GM21381 (cell line): ENCODE measurements around the gene KRT14.
"Not testable (repeated sequence)": the region's sequence is repeated elsewhere in the genome, so short reads cannot be mapped to it uniquely, and the experiment has no call there.

Experiments used
- ATAC-seq: cut with Tn5 transposase; IDR thresholded peaks from one replicate; pipeline ENCODE4 v1.9.1; 2021; ENCODE audit warnings: mild to moderate bottlenecking, moderate library complexity; ENCODE audit not compliant: unreplicated experiment

KRT14 gene

DNA sequence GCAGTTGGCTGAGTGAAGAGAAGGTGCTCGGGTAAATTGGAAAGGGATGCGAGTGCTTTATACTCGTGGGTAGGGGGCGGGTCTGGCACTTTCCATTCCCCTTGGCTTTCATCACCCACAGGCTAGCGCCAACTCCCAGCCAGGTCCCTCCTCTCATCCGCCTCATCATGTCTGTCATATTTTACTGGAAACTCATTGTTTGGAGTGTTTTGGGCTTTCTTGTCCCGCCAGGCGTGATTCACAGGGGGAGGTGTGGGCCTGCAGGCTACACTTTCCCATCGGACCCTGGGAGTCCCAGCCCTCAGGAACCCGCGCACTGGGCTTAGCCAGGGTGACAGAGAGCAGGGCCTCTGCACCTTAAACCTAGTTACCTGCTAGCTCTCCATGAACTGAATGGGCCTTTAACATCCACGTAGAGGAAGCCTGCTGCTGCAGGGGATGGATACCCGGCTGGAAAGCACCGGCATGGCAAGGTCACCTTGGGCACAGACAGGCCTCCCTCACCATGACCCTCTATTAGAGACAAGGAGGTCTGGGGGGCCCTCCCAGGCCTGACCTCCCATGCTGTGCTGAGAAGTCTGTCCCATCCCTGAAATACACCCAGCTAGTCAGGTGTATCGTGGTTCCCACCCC lies at the start of gene KRT14:
TSS of gene KRT14 (minus strand) at position 33 of the 633 bp plus-strand sequence. CDS start 61 bp downstream, outside the sequence.
- no peak for ATAC-seq

DNA sequence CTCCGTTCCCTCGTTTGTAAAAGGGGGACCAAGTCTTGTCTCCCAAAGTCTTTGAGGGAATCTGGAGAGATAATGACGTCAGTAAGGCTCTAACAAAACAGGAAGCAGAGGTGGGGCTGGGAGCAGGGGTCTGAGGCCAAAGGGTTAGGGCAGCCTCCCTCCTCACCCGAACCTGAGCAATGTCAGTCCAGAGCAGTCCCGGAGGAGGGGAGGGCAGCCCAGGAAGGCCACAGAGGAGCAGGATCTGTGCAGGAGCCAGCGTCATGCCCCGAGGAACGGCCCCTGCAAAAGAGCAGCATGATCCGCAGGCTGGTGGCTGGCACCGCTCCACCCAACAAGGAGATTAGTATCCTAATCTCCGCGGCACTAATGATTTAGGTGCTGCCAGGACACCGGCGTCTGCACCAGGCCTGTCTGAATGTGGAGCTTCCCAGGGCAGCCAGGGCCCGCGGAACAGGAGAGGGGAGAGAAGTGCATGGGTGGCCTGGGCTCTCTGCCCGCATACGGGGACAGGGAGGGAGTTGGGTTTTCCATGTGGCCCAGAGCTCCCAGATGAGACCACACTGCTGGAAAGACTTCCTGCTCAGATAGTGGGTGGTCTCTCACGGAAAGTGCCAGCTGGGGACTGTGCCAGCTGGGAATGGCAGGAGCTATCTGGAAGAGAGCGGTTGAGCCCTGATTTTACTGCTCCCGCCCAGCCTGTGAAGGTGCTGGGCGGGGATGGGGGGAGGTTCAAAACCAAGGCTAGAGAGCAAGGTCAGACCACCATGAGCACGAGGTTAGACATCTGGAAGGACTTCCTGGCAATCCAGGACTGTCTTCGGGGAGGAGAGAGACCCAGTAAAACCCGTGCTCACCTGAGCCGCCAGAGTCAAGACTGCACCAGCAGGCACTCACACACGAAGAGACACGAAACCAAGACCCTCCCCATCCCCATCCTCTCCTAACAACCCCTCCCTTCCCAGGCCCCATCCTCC lies 48.7 kb upstream of the KRT14 start:
- no peak for ATAC-seq

GRCh38 chr17:41634639-41635038 lies 47.9 kb upstream of the KRT14 start:
- ATAC-seq: no peak

- ATAC-seq: no peak
These were observed 47.0 kb upstream of the KRT14 start for GRCh38 chr17:41633556-41634199.

- ATAC-seq: no peak
These were observed 45.9 kb upstream of the KRT14 start for GRCh38 chr17:41632482-41633105.

DNA sequence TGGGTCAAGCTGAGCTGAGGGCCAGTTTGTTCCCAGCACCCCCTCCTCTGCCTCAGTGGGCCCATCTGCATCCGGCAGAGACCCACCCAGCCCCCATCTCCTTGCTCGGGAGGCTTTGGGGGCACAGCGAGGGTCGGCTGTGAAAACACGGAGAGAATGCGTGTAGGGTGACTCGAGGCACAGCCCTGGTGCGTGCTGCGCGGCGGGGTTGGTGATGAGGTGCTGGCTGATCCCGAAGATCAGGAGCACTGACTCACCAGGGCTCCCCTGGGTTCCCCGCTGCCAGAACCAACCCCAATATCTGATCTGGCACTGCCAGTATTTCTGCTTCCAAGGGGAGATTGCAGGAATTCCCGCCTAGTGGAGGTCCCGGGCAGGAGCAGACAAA lies 45.2 kb upstream of the KRT14 start:
- no peak for ATAC-seq

DNA sequence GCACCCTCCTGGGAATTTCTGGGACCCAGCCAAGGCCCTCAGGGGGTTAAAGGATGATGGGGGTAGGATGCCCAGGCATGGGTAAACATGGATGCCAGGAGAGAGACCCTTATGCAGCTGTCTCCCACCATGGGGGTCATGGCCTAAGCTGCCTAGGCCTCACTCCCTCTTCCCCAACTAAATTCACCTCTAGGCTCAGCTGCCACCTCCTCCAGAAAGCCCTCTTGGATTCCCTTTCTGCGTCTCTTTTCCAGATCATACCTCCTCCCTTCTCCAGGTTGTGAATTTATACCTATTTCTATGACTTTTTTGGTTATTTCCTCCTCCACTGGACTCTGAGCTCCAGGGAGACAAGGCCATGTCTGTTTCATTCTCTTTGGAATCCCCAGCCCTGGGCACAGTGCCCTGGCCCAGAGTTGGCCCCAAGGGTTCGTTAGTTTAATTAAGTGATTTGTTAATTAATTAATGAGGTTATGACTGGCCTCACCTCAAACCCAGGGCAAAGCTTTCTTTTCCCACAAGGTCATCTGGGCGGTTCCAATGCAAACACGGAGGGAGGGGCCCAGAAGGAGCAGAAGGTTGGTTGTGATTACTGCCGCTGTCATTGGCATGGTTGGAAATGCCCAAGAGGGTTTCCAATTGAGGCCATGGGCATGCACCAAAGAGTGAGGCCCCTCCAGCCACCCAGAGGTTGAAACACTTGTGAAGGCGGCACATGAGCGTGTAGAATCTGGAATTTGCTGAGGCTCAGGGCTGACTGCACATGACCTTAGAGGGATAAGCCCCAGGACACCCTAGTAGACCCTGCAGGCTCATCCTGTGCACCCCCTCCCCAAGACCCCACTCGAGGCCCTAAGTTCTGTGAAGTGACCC lies 44.6 kb upstream of the KRT14 start:
- no peak for ATAC-seq

- ATAC-seq: no peak
These were observed 43.4 kb upstream of the KRT14 start for GRCh38 chr17:41629826-41630670.

GRCh38 chr17:41629316-41629715 lies 42.6 kb upstream of the KRT14 start:
- ATAC-seq: no peak

DNA sequence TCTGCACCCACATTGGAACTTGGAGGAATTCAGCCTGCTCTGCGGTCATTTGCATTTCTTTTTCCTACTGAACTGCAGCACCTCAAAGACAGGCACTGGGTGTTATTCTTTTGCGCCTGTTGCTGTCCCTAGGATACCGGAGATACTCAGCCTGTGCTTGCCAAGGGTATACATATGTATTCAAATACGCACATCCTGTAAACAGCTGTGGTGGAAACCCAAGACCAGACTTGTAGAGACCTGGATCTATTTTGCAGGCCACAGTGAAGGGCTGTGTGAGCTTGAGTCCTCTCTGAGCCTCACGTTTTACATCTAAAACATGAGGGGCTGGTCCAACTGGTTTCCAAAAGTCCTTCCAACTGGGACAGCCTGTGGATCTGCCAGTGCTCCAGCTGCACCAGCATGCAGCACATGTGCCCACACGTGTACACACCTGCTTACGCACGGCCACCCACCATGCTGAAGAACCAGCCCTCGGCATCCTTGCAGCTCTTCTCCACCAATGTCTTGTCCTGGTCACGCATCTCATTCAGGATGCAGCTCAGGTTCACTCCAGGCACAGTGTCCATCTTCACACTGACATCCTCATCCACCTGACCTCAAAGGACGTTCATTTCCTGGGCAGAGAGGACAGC lies 42.0 kb upstream of the KRT14 start:
- ATAC-seq: not testable (repeated sequence)

- ATAC-seq: not testable (repeated sequence)
These were observed 41.3 kb upstream of the KRT14 start for GRCh38 chr17:41628073-41628370.

- no peak for ATAC-seq
These were observed 40.8 kb upstream of the KRT14 start for GRCh38 chr17:41627316-41628072.

- not testable (repeated sequence) for ATAC-seq
These were observed 40.2 kb upstream of the KRT14 start for GRCh38 chr17:41626914-41627295.

- ATAC-seq: not testable (repeated sequence)
These were observed 39.6 kb upstream of the KRT14 start for GRCh38 chr17:41626028-41626913.

DNA sequence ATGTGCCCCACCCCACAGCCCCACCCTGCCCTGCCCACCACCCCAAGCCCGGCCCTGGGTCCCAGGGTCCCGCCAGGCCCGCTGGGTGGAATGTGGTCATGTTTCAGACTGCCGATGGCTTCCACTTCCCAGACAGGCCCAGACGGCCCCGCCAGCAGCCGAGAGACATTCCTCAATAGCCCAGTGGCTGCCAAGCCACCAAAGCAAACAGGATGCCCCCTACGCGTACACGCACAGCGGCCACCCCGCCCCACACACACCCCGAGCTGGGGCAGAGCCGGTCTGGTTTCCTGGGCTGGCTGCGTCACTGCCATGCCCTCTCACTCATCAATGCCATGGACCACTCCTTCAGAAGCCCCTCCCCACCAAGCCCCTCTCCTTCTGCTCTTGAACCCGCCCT lies 38.9 kb upstream of the KRT14 start:
- no peak for ATAC-seq

DNA sequence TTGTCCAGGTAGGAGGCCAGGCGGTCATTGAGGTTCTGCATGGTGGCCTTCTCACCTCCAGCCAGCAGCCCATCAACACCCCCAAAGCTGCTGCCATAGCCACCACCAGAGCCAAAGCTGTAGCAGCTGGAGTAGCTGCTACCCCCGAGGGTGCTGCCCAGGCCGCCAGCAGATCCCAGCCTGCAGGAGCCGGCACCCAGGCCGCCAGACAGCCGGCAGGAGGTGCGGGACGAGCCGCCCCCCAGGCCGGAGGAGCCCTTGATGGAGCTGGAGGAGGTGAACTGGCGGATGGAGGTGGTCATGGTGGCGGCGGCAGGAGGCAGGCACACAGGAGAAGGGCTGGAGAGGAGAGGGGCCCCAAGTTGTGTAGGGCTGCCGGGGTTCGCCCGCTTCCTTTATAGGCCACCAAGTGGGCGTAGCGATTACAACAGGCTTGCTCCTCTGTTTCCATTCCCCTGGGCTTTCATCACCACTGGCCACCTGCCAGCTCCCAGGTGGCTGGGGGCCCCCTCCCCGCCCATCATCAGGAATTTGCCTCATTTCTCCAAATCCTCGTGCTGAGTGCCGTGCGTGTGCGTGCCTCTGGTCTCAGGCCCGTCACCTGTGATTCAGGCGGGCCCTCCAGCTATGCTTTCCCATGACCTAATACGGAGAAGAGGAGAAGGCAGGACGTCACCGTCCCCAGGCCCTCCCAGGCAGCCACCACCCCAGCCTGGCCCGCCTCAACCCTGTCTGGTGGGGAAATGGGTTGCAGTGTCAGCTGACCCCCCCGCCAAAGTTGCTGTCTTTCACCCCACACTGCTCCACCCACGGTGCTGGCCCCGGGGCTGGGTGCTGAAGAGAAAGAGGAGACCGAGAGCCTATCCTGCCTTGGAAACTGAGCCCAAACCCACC lies 37.8 kb upstream of the KRT14 start, which contains the start of gene KRT17:
TSS of gene KRT17 (minus strand) at position 368 of the 894 bp plus-strand sequence. CDS start at position 302, 66 bp downstream.
- no peak for ATAC-seq
